GM18858 (cell line): ENCODE data around the gene SPON1.
"Not testable (repeated sequence)": the region's sequence is repeated elsewhere in the genome, so short reads cannot be mapped to it uniquely, and the experiment has no call there.

Experiments
- ATAC-seq: cut with Tn5 transposase; IDR thresholded peaks from one replicate; pipeline ENCODE4 v1.9.1; 2021; ENCODE audit not compliant: unreplicated experiment

SPON1 gene

DNA sequence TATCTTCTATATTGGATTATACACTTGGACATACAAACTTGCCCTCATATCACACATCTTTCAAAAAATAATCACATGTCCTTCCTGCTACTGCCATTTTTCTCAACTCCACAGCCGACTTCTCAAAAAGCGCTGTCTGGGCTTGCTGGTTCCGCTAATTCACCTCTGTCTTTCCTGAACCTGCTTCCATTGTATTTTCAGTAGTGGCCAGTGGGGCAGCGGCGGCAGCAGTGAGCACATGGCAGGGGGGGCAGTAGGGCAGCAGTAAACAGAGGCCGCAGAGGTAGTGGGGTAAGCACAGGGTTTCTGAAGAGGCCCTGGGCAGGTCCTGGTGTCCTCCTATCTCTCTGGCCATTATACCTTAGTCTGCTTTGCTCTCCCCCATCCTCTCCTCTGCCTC is 270.1 kb downstream of the SPON1 start:
- no peak for ATAC-seq

DNA sequence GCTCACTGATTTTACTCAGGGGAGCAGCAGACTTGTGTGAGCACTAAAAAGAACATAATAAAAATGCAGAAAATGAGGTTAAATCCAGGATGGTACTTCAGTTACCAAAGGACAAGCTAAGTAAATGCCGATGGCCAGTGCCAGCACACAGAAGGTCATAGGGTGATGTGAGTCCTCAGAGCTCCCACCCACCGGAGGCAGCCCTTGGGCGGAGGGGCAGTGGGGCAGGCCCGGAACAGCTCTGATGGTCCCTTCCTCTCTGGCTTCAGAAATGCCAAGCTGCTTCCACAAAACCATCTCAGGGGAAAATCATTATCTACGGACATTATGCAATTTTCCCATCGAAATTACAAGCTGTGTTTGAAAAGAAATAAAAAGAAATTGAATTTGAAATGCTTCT is 271.9 kb downstream of the SPON1 start:
- ATAC-seq = no peak

DNA sequence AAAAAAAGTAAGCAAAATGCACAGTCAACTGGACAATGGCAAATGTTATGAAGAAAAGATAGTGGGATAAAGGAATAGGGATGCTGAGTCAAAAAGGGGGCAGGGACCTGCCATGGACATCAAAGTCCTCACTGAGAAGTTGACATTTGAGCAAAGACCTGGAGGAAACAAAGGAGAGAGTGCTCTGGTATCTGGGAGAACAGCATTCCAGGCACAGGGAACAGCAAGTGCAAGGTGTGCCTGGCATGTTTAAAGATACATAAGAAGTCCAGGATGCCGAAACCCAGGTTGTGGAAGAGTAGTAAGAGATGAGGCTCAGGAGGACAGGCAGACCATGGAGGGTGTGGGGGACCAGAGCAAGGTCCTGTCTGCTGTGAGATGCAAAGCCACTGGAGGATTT is 273.2 kb downstream of the SPON1 start:
- no peak for ATAC-seq

DNA sequence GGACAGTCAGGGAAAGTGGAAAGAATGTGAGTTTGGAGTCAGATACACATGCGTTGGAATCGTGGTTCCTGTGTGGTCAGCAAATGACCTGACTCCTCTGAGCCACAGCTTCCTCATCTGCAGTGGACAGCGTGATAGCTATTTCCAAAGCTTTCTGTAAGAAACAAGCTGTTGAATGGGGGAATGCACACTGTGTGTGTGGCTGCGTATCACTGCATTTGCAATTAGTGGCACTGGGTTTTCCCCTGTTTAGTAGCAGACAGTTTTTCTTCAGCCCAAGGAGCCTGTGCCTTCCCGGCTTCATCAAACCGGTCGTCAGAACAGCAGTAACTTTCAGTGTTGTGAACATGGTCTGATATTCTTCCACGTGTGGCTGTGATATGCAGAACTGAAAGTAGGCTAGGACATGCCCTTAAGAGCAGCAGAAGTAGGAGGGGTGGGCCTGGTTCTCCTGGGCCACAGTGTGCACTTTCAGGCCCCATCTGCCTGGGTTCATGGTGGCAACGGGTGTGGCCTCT is 275.0 kb downstream of the SPON1 start:
- ATAC-seq = peak; percentile 97

DNA sequence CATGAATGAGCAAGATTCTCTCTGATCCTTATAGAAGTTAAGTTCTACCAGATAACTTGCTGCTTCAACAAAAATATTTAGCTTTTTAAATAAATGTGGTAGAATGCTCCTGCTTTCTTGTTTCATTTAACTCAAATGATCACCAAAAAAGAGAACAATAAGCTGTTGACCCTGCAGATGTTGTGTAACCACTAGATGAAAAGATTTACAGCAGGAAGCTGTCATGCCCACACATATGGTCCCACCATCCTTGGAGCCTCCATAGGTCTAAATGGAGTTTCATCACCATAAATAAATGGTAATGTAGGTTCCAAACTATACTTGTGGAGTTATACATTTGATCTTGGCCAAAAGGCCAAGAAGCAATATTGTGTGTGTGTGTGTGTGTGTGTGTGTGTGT is 277.7 kb downstream of the SPON1 start:
- ATAC-seq = no peak

DNA sequence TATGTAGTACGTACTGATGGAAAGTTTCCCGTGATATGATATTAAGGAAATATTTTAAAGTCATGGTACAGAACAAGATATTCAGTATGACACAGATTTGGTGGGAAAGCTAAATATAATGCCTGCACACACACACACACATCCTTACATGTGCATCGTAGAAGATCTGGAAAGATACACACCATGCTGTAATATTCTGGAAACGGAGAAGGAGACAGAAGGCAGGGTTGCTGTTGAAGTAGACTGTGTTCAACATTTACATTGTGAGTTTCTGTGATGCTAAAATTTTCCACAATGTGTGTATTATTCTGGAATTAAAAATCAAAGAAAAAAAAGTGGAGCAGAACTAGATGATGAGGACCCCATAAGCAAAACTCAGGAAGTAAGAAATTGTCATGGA is 278.4 kb downstream of the SPON1 start:
- no peak for ATAC-seq

DNA sequence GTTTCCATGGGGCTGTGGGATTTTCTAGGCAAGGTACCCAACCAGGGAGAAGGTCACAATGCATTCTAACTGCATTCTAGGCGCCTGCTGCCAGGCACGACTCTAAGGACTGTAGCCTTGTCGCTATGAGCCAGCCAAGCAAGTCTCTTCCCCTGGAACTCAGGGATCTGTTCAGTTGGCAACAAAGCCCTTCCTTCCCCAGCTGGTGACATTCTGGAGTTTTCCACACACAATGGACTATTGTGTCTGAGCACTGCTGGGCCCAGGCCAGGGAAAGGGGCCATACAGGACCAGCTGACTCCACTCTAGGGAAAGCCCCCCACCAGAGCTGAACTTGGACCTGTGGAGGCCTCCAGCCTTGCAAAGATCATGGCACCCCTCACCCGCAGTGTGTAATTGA is 279.7 kb downstream of the SPON1 start:
- ATAC-seq = no peak

DNA sequence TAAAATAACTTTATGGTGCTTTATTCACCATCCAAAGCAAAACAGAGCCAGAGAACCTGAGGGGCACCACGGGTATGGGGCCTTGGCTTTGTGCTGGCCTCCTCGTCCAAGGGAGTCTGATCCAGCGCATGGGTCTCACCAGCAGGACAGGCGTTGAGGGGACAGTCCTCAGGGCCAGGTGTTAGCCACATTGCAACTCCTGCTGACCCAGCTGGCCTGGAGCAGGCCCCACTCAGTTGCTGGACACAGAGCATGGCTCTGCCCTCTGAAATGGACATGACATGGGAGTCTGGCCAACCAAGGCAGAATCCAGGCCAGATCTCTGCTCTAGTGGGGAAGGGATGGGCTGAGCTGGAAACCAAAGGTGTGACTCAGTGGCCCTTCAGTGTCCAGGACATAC is 280.2 kb downstream of the SPON1 start:
- ATAC-seq = no peak

DNA sequence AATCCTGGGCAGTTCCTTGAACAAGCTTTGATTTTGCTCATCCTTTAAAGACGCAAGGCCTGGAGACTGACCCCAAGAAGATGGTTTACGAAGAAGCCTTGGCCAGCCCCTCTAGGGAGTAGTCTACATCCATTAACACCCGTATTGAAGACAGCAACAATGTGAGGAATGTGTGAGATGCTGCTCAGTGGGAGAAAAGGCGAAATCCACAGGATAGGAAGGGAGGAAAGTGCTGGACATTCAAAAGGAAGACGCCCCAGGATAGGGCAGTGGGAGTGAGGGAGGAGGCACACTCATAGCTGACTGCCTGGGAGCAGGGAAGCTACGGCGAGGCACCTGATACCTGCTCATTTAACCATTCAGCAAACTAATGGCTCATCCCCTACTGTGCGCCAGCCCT is 282.4 kb downstream of the SPON1 start:
- ATAC-seq = no peak

DNA sequence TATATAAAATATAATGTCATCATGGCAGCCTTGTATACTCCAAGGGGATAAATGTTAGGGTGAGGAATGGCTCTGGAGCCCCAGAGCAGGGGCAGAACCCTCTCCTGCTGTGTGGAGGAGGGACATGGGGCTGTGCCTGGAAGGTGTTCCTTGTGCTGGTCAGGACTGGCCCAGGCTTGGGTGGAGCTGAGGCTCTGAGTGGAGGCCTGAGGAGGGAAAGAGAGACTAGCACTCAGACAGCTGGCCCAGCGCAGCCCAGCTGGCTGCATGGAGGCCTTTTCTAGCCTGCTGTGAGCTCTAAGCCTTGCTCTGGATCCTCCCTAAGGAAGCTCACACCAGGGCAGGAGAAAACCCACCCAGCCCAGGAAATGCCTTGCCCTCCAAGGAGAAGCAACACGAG is 282.9 kb downstream of the SPON1 start:
- ATAC-seq = no peak

DNA sequence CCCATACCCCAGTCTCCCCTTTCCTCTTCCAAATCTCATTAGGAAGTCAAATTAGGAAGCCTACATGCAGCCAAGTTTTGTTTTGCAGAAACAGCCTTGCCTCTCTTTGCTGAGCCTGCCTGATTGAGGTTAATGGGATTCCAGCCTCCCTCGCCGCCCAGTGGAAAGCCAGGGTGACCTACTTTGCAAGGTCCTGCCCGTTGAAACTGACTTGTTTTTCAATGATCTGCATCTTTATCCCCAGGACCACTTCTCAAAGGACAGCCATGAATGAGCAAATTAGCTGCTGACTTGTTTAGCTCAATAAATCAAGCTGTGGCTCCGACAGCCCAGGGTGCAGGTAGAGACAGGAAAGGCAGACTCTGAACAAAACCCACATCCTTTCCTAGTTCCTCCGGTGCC is 286.1 kb downstream of the SPON1 start:
- ATAC-seq = no peak

DNA sequence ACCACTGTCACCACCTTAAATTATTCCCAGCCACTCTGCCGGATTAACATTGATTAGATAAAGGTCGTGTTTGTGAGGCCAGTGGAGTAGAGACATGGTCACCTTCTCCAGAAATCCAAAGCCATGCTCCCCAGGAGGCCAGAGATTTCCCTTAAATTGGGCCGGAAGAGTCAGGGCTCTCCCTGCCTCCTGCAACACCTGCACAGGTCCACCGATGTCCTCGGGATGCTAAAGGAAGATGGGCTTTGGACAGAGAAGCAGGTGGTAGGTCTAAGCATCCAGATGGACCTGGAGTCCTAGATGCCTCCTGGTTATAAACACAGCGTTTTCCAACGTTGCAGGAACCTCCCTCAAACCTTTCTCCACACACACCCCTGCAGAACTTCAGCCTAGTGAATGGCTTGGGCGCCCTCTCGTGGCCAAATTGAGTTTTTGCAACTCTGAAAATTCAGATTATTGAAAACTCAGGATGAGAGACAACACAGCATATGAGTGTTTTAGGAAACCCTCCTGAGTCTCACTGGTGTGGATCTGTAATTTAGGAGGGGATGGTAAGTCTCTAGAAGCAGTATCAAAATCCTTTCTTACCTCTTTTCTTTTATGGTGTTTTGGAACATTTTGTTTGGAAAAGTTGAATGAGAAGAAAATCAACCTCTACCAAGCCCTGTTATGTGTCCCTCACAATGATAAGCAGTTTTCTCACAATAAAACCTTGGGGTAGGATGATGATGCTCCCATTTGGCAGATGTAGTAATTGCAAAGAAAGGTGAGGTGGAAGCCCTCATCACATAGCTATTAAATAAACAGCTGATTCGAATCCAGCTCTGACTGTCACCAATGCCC is 286.8 kb downstream of the SPON1 start:
- no peak for ATAC-seq

DNA sequence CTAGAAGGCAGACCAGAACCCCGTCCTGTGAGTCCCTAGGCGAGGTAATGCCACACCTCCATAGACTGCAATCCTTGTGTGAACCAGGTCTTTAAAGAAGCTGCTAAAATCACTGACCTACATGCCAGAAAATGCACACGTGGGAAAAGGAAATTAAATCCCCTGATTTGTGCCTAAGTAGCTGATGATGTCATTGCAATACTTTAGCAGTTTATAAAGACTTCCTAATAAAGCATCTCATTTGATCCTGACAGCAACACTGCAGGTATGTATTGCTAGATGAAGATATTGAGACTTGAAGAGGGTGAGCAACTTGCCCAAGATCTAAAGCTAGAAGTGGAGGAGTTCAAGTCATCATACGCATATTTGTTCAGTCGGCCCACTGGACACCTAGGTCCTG is 289.2 kb downstream of the SPON1 start:
- no peak for ATAC-seq

DNA sequence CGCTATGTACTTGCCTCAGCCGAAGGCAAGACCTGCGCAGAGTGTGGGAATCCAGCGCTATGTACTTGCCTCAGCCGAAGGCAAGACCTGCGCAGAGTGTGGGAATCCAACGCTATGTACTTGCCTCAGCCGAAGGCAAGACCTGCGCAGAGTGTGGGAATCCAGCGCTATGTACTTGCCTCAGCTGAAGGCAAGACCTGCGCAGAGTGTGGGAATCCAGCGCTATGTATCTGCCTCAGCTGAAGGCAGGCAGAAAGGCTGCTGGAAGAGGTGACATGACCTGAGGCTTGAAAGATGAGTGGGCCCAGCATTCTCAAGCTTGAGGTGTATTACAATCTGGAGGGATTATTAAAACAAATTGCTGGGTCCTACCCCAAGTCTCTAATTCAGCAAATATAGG is 290.0 kb downstream of the SPON1 start:
- not testable (repeated sequence) for ATAC-seq

DNA sequence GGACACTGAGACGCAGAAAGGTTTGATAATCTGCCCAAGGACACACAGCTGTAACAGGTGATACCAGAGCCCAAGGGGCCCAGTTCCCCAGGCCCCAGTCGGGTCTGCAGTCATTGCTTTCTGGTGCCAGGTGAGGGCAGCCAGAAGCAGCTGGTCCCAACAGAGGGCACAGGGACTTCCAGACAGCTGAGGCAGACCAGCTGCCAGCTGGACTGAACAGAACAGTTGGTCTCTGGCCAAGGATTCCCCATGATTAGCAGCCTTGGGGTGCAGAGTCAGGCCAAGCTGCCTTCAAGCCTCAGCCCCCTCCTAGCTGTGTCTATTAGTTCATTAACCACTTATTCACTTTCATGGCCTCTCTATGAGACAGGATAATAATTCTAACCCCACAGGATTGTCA is 290.9 kb downstream of the SPON1 start:
- no peak for ATAC-seq

DNA sequence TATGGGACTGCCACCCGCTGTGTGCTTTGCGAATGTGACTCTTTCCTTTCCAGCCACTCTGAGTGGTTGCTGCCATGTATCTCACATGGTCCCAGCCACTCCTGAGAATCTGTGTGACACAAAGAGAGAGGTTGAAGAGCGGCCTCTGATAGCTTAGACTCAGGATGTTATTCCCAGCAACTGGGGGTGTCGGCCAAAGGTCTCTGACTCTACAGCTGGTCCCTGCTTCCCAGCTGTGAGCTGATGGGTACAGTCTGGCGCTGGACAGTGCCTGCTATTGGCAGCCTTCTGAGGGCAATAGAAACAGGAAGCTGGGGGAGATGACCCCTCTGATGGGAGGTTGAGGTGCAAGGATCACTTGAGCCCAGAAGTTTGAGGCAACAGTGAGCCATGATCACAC is 291.3 kb downstream of the SPON1 start:
- ATAC-seq = no peak

DNA sequence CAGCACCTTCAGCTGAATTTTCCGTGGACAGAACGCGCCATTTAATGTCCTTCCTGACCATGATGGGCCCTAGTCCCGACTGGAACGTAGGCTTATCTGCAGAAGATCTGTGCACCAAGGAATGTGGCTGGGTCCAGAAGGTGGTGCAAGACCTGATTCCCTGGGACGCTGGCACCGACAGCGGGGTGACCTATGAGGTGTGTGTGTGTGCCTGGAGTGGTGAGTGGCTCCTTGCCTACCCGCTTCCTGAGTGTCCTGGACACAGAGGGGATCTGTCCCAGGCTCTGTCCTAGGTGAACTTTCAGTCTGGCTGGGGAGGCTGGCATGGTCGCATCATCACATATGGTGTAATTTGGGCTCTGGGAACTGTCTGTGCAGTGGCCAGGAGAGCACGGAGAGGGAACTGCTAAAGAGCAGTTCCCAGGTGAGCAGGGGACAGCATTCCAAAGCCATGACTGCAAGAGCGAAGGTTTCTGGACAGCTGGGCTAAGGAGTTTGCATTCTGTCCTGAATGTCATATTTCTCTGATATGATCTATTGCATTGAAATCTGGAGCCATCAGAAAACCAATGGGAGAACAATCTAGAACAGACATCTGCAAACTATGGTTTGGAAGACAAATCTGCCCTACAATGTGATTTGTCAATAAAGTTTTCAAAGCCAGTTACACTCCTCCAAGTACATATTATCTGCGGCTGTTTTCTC is 292.2 kb downstream of the SPON1 start:
- no peak for ATAC-seq

DNA sequence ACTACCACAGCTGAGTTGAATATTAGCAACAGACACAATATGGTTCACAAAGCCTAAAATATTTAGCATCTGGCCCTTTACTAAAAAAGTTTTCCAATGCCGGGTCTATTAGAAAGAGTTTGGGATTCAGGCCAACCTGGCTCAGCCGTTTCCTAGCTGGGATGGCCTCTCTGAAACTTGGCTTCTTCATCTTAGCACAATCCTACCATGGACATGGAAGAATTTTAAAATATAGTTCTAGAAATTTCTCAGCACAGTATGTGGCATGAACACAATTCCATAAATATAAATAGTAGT is 292.7 kb downstream of the SPON1 start:
- no peak for ATAC-seq

DNA sequence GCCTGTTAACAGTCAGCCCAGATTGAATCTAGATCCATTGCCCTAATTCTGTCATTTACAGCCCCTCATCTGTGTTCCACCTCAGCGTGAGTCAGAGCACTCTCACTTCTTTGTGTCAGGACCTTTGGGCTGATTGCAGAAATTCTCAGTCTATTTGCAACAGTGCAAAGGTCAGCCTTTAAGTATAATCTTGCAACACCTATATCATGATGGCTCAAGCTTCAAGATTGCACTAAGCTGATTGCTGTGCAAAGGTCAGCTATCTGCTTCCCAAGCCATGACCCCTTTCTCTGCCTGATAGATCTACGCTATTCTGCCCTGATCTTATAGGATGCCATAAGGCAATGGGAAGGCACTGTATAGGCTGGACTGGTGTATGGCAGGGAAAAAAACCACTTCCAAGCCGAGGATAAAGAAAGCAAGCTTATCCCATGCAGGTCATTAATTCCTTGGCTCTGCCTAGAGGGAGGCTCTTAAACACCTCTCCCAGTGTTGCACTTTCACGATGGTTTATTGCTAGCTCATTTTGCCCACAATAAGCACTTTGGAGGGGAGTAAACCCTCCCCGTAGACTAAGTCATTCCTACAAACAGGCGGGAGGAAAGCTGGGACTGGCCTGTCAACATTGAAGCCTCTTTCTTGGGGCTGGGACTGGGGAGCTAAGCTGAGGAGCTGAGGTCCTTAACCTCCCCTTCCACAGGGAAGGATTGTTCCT is 295.9 kb downstream of the SPON1 start:
- no peak for ATAC-seq

DNA sequence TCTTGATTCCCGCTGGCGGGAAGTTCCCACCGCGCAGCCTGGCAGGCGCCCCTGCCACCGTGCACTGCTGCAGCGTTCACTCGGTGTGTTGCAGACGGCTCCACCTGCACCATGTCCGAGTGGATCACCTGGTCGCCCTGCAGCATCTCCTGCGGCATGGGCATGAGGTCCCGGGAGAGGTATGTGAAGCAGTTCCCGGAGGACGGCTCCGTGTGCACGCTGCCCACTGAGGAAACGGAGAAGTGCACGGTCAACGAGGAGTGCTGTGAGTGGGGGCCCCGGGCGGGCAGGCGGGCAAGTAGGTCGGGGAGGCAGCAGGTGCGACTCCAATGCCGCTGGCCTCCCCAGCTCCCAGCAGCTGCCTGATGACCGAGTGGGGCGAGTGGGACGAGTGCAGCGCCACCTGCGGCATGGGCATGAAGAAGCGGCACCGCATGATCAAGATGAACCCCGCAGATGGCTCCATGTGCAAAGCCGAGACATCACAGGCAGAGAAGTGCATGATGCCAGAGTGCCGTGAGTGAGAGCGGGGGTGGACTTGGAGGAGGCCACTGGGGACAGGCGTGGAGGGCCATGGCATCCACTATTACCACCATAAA is 296.8 kb downstream of the SPON1 start:
- ATAC-seq = no peak

DNA sequence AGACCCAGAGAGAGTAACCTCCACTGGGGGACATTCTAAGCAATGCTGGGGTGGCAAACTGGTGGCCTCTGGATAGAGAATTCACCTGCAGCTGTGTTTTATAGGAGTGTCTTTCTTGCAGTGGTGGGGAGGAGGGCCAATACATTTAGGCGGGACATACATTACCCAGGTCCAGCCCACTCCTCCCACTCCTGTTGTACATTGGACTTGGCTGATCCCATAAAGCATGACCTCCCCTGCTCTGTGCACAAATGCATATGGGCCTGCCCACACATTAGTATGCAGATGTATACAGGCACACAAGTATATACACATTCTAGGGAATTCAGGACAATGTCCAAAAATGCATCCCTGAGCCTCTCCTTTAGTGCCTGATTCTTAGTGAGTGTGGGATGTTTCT is 297.4 kb downstream of the SPON1 start:
- ATAC-seq = no peak

DNA sequence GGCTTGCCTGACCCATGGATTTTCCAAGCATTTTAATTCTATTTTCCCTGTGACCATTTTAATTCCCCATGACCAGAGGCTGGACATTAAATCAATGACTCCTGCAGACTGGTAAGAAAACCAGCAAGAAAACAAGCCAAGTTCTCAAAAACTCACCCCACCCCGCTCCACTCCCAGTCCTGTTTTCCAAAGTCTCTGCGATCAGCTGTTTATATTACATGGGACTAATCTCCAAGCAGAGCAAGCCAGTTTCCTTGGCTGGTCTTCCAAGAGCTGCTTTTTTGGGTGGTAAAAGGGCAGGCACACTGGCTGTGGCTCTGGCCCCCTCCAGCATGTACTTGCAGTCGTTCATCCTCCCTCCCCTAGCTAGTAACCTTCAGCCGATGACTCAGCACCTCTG is 298.5 kb downstream of the SPON1 start:
- no peak for ATAC-seq
